SK-N-SH (cell line): ENCODE data around the gene MOK. TPM values are rescaled to one million over a fixed set of nuclear protein-coding genes. Genes with fewer than 3 reads are reported as not detected.

Source experiments
- CTCF ChIA-PET: fragments of 300-600, 350-600 bp; formaldehyde crosslinking; extraction: SDS; loops from one replicate; lab custom pipeline; 2021; lab: Yijun Ruan, JAX
- POLR2A ChIA-PET: fragments of 350-600 bp; sonication (Branson Sonifier 250); formaldehyde crosslinking; extraction: SDS; loops from one replicate; lab custom pipeline; 2020; ENCODE audit warnings: antibody characterized with exemption, inconsistent platforms; lab: Yijun Ruan, JAX
- DNase-seq: peaks from one replicate; pipeline ENCODE4 v3.0.0; 2012
- H2AFZ ChIP-seq: fragments of 200-600 bp; sonication (generic); 2 replicates; pipeline ENCODE4 v1.8.1; 2016; ENCODE audit warnings: antibody characterized with exemption, mild to moderate bottlenecking, low read depth
- H3F3A ChIP-seq: fragments of 200-600 bp; sonication (generic); replicated peaks from 2 replicates; pipeline ENCODE3; 2016; ENCODE audit warnings: antibody characterized with exemption, mild to moderate bottlenecking; ENCODE audit not compliant: insufficient read depth
- H3K27ac ChIP-seq, 2 experiments: fragments of 200-500 bp in 1 of 2; fragments of 200-600 bp in 1 of 2; sonication (Bioruptor generic) in 1 of 2; sonication (generic), shearing (Covaris generic) in 1 of 2; 2 replicates each; pipeline versions ENCODE4 v1.5.1 to v1.6.1; 2014 to 2016; ENCODE audit warnings: low read depth in 2 of 2, inconsistent platforms in 1 of 2, low read length in 1 of 2, mild to moderate bottlenecking in 1 of 2, mixed read lengths in 1 of 2
- H3K27me3 ChIP-seq: fragments of 200-600 bp; sonication (generic), shearing (Covaris generic); 2 replicates; pipeline ENCODE4 v1.6.1; 2016; ENCODE audit warnings: mixed run types; ENCODE audit not compliant: insufficient read depth
- H3K36me3 ChIP-seq, 2 experiments: fragments of 200-500 bp in 1 of 2; fragments of 200-600 bp in 1 of 2; sonication (Bioruptor generic) in 1 of 2; sonication (generic) in 1 of 2; replicated peaks in 1 of 2; 2 replicates each; pipeline versions ENCODE3 to v1.5.1; 2014 to 2016; ENCODE audit warnings: low read length in 1 of 2, mild to moderate bottlenecking in 1 of 2; ENCODE audit not compliant: insufficient read depth in 2 of 2, control insufficient read depth in 1 of 2
- H3K4me1 ChIP-seq, 2 experiments: fragments of 200-500 bp in 1 of 2; fragments of 200-600 bp in 1 of 2; sonication (Bioruptor generic) in 1 of 2; sonication (generic), shearing (Covaris generic) in 1 of 2; 2 replicates each; pipeline versions ENCODE4 v1.5.1 to v1.6.1; 2014 to 2016; ENCODE audit warnings: low read depth in 1 of 2, low read length in 1 of 2, mixed run types in 1 of 2; ENCODE audit not compliant: insufficient read depth in 2 of 2, control insufficient read depth in 1 of 2
- H3K4me2 ChIP-seq: fragments of 200-600 bp; sonication (generic), shearing (Covaris generic); 2 replicates; pipeline ENCODE4 v1.6.1; 2017; ENCODE audit warnings: mixed run types
- H3K4me3 ChIP-seq, 2 experiments: fragments of 200-500 bp in 1 of 2; fragments of 200-600 bp in 1 of 2; sonication (Bioruptor generic) in 1 of 2; sonication (generic), shearing (Covaris generic) in 1 of 2; 2 replicates each; pipeline versions ENCODE4 v1.5.1 to v1.8.1; 2014 to 2016; ENCODE audit warnings: low read depth in 2 of 2, inconsistent platforms in 1 of 2, low read length in 1 of 2, mild to moderate bottlenecking in 1 of 2, mixed read lengths in 1 of 2, moderate library complexity in 1 of 2
- H3K79me2 ChIP-seq: fragments of 200-600 bp; sonication (generic); 2 replicates; pipeline ENCODE4 v1.8.1; 2017; ENCODE audit warnings: mild to moderate bottlenecking; ENCODE audit not compliant: insufficient read depth
- H3K9ac ChIP-seq: fragments of 200-600 bp; sonication (generic); 2 replicates; pipeline ENCODE4 v1.6.1; 2017; ENCODE audit warnings: mixed run types
- H3K9me2 ChIP-seq: fragments of 200-600 bp; sonication (generic); 2 replicates; pipeline ENCODE4 v1.6.1; 2017; ENCODE audit warnings: mixed run types
- H3K9me3 ChIP-seq: fragments of 200-600 bp; sonication (generic); 2 replicates; pipeline ENCODE4 v1.6.1; 2017; ENCODE audit warnings: mixed run types, mild to moderate bottlenecking, moderate library complexity
- H4K20me1 ChIP-seq: fragments of 200-600 bp; sonication (generic); 2 replicates; pipeline ENCODE4 v1.6.1; 2017; ENCODE audit warnings: mild to moderate bottlenecking, mixed run types; ENCODE audit not compliant: insufficient read depth
- FOSL2 ChIP-seq: IDR thresholded peaks from 2 replicates; pipeline ENCODE4 v1.4.0; 2012; ENCODE audit warnings: low read depth, mild to moderate bottlenecking, moderate library complexity, borderline replicate concordance
- FOXM1 ChIP-seq: IDR thresholded peaks from 2 replicates; pipeline ENCODE4 v1.4.0; 2012; ENCODE audit warnings: low read depth, mild to moderate bottlenecking
- NFIC ChIP-seq: IDR thresholded peaks from 2 replicates; pipeline ENCODE4 v1.4.0; 2012; ENCODE audit warnings: borderline replicate concordance
- RAD21 ChIP-seq: IDR thresholded peaks from 2 replicates; pipeline ENCODE4 v1.6.1; 2012; ENCODE audit warnings: mild to moderate bottlenecking, low read length
- RCOR1 ChIP-seq: fragments of 150-350 bp; IDR thresholded peaks from 2 replicates; pipeline ENCODE4 v1.6.1; 2017; ENCODE audit warnings: antibody characterized with exemption, low read length
- RFX5 ChIP-seq: IDR thresholded peaks from 2 replicates; pipeline ENCODE4 v1.6.1; 2012; ENCODE audit warnings: mild to moderate bottlenecking, improper control_type of control experiment, low read length
- SIN3A ChIP-seq: IDR thresholded peaks from 2 replicates; pipeline ENCODE4 v1.6.1; 2012; ENCODE audit warnings: low read depth, mild to moderate bottlenecking, low read length, moderate library complexity, borderline replicate concordance
- TAF1 ChIP-seq: IDR thresholded peaks from 2 replicates; pipeline ENCODE4 v1.6.1; 2012; ENCODE audit warnings: low read depth, mild to moderate bottlenecking, low read length, moderate library complexity, borderline replicate concordance
- TCF12 ChIP-seq: IDR thresholded peaks from 2 replicates; pipeline ENCODE4 v1.4.0; 2012
- TEAD4 ChIP-seq: IDR thresholded peaks from 2 replicates; pipeline ENCODE4 v1.4.0; 2012; ENCODE audit warnings: mild to moderate bottlenecking, borderline replicate concordance; ENCODE audit not compliant: insufficient read depth
- YY1 ChIP-seq: IDR thresholded peaks from 2 replicates; pipeline ENCODE4 v1.4.0; 2012; ENCODE audit warnings: low read depth, mild to moderate bottlenecking
- WGBS: methylation state at CpG from one replicate; pipeline ENCODE4 v1.1.6; 2017; ENCODE audit warnings: low lambda C conversion rate; 5-methylcytosine and 5-hydroxymethylcytosine counted together
- polyA plus RNA-seq, 3 experiments: library from polyadenylated mRNA; depleted of rRNA; stranded (reverse); fragments of >200 nt; gene quantifications; 2 replicates each; pipeline ENCODE4 v1.2.3, GENCODE V29; 2012
- TF ChIP-seq, protein P1 (sequence below): IDR thresholded peaks from 2 replicates; pipeline ENCODE4 v1.6.1; 2012; ENCODE audit warnings: mild to moderate bottlenecking, low read depth, low read length, moderate library complexity

MOK gene
- polyA plus RNA-seq, 1 of the 3 experiments (the other 2 are of a cell fraction), result 13.3 TPM

GRCh38 chr14:102285106-102285505, 19.9 kb downstream of the MOK start:
- H3K9me3 ChIP-seq, result no peaks in the 10 kb centered on the region
- no peaks in the 10 kb centered on the region for H4K20me1 ChIP-seq
- H3K4me3 ChIP-seq, result no peak overlapping the region
- H3K4me1 ChIP-seq, result 0 out of 4 replicates have a peak, but pooled peaks cover 0 to 3% of the 10 kb centered on the region in 2 experiments
- peaks cover 13% of the 10 kb centered on the region for H3F3A ChIP-seq
- H2AFZ ChIP-seq, result no peak overlapping the region
- ChIA-PET CTCF (no interaction called here), POLR2A (no interaction called here)
- no peak for TF ChIP-seq TAF1
- no peak for TF ChIP-seq TEAD4
- TF ChIP-seq RFX5, result no peak
- no peak for TF ChIP-seq FOSL2
- no peak for TF ChIP-seq RCOR1
- no peak for TF ChIP-seq TCF12
- no peak overlapping the region for H3K9ac ChIP-seq
- WGBS, result 94% methylated on average over 2 of the region's 2 CpGs
- no peaks in the 10 kb centered on the region for H3K36me3 ChIP-seq
- DNase-seq, result no peak
- H3K9me2 ChIP-seq, result no peaks in the 10 kb centered on the region
- H3K27me3 ChIP-seq, result no peaks in the 10 kb centered on the region
- H3K79me2 ChIP-seq, result no peaks in the 10 kb centered on the region
- H3K4me2 ChIP-seq, result no peak overlapping the region
- no peak overlapping the region for H3K27ac ChIP-seq

- Histone ChIP-seq H3K9ac (no peak overlapping the region), H3K9me3 (no peaks in the 10 kb centered on the region), H3K79me2 (no peaks in the 10 kb centered on the region), H3K27me3 (no peaks in the 10 kb centered on the region), H2AFZ (no peak overlapping the region), H3K4me3 (no peak overlapping the region), H3K27ac (no peak overlapping the region), H3K9me2 (no peaks in the 10 kb centered on the region), H3K4me2 (no peak overlapping the region), H3K36me3 (no peaks in the 10 kb centered on the region), H3F3A (peaks cover 26% of the 10 kb centered on the region), H3K4me1 (peaks cover 0 to 17% of the 10 kb centered on the region in 2 experiments; a peak in 1 of 4 replicates), H4K20me1 (no peaks in the 10 kb centered on the region)
- 83% methylated on average over 2 of the region's 2 CpGs for WGBS
- ChIA-PET CTCF (interaction anchor here (0.6 to 1.4 kb wide), 4 partner anchors 29 to 33 kb away, joined by 3 to 4 read pairs (median 4); no protein-coding TSS in a partner anchor), POLR2A (no interaction called here)
- no peak for DNase-seq
- TF ChIP-seq SIN3A (no peak), YY1 (no peak), RFX5 (no peak), RAD21 (no peak), FOSL2 (no peak), NFIC (no peak), FOXM1 (no peak)
- TF ChIP-seq, protein P1, sequence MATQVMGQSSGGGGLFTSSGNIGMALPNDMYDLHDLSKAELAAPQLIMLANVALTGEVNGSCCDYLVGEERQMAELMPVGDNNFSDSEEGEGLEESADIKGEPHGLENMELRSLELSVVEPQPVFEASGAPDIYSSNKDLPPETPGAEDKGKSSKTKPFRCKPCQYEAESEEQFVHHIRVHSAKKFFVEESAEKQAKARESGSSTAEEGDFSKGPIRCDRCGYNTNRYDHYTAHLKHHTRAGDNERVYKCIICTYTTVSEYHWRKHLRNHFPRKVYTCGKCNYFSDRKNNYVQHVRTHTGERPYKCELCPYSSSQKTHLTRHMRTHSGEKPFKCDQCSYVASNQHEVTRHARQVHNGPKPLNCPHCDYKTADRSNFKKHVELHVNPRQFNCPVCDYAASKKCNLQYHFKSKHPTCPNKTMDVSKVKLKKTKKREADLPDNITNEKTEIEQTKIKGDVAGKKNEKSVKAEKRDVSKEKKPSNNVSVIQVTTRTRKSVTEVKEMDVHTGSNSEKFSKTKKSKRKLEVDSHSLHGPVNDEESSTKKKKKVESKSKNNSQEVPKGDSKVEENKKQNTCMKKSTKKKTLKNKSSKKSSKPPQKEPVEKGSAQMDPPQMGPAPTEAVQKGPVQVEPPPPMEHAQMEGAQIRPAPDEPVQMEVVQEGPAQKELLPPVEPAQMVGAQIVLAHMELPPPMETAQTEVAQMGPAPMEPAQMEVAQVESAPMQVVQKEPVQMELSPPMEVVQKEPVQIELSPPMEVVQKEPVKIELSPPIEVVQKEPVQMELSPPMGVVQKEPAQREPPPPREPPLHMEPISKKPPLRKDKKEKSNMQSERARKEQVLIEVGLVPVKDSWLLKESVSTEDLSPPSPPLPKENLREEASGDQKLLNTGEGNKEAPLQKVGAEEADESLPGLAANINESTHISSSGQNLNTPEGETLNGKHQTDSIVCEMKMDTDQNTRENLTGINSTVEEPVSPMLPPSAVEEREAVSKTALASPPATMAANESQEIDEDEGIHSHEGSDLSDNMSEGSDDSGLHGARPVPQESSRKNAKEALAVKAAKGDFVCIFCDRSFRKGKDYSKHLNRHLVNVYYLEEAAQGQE, result no peak
Observed at GRCh38 chr14:102283631-102284129, 21.3 kb downstream of the MOK start.
